Psoas muscle (tissue), 8 donors: Measurements from ENCODE around the gene MPST. TPM values are rescaled to one million over a fixed set of nuclear protein-coding genes. Genes with fewer than 3 reads are reported as not detected.
A peak's percentile ranks its signal among the peaks of the same experiment; 100 is the strongest.

ENCODE experiments used
- ATAC-seq, 4 donors: fragments of 200-7000 bp; cut with Tn5 transposase; one replicate each; pipeline ENCODE4 v1.9.1; 2020; ENCODE audit warnings: moderate library complexity in 3 of 4, mild to moderate bottlenecking in 2 of 4
- DNase-seq, 2 donors: peaks; one replicate each; pipeline ENCODE4 v3.0.0-alpha.2; 2020
- H3K27ac ChIP-seq: fragments of 200-600 bp; one replicate; pipeline ENCODE4 v1.8.0; 2022
- H3K27me3 ChIP-seq, 3 donors: fragments of 200-600 bp in 1 of 3; one replicate each; pipeline versions ENCODE4 v1.6.1 to v1.8.0; 2013 to 2022; ENCODE audit warnings: low read length in 2 of 3, mild to moderate bottlenecking in 2 of 3, moderate library complexity in 1 of 3; ENCODE audit not compliant: insufficient read depth in 3 of 3
- H3K36me3 ChIP-seq, 2 donors: fragments of 200-600 bp in 1 of 2; one replicate each; pipeline versions ENCODE4 v1.6.1 to v1.8.0; 2013 to 2022; ENCODE audit warnings: low read depth in 1 of 2, mild to moderate bottlenecking in 1 of 2, moderate library complexity in 1 of 2; ENCODE audit not compliant: insufficient read depth in 1 of 2
- H3K4me1 ChIP-seq: fragments of 200-600 bp; one replicate; pipeline ENCODE4 v1.8.0; 2022
- H3K4me3 ChIP-seq: fragments of 200-600 bp; one replicate; pipeline ENCODE4 v1.8.0; 2022; ENCODE audit warnings: mild to moderate bottlenecking
- H3K9me3 ChIP-seq: fragments of 200-600 bp; one replicate; pipeline ENCODE4 v1.8.0; 2022
- WGBS, 3 donors: extraction: QIAGEN DNeasy Blood & Tissue Kit; methylation state at CpG; one replicate each; pipeline versions ENCODE4 v1.1.6 to v1.1.7; 2013; 5-methylcytosine and 5-hydroxymethylcytosine counted together
- intact Hi-C, 2 donors: fragments of 100-400 bp; cut with DNase I; formaldehyde crosslinking; loops; one replicate each; pipeline versions ENCODE4 v1.11.0 to v1.14.2; 2022
- polyA plus RNA-seq, 3 donors: library from polyadenylated mRNA; stranded (reverse); fragments of 200-250 nt; gene quantifications; one replicate each; pipeline ENCODE4 v1.2.3, GENCODE V29; 2013
- total RNA-seq, 4 donors: library from RNA; stranded (reverse); fragmentation: NEBNext Ultra II Directional in 2 of 4; extraction: Animal tissue kit (Norgen Biotek cat#: 25700) in 2 of 4; gene quantifications; one replicate each; pipeline versions ENCODE4 v1.2.1 to v1.2.4, GENCODE V29; 2021 to 2023
- TF ChIP-seq, protein P1 (sequence below): fragments of 200-600 bp; IDR thresholded peaks from one replicate; pipeline ENCODE4 v1.8.0; 2022; ENCODE audit warnings: antibody characterized with exemption
- donor health status: healthy with polysubstance abuse.
- donor health status: DM: no; HTN: no; CAD: no; lungs with moderate emphysema.
- donor health status: Bipolar disorder and iron deficiency.
- donor health status: healthy.
- donor health status: DM: yes; HTN: yes; CAD: no.
- donor health status: DM: no; HTN: no; CAD: no.
- donor health status: DM: no; HTN: no; CAD: no.
- donor health status: DM: yes; HTN: yes; CAD: no.

Gene MPST
- total and polyA plus RNA-seq, 7 donors = 31.5 to 83.6 (median 42.2) TPM

DNA sequence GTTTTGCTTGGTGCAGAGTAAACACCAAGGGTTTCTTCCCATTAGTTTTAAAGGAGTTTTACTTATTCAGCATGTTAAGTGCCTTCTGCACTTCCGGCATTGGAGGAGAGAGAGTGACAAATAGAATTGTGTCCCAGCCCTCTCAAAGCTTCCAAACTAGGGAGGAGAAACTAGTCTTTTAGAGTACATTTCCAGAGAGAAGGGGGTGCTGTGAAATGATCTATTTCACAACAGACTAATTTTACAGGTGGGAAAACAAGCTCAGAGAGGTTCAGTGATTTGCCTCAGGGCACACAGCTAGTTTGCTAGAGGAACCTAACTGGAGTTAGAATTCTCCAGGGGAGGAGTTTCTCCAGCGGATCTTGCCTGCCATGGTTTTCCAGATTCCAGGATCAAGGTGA, 12.6 kb downstream of the MPST start:
- 69 to 89% (median 75%) methylated on average over 2 of the region's 2 CpGs for WGBS, 3 donors
- no peak for DNase-seq
- Histone ChIP-seq H3K27ac (no peak overlapping the region), H3K9me3 (no peaks in the 10 kb centered on the region), H3K4me1 (no peaks in the 10 kb centered on the region), H3K4me3 (no peak overlapping the region), H3K36me3 (peaks cover 4 to 34% of the 10 kb centered on the region in 2 donors), H3K27me3 (no peaks in the 10 kb centered on the region)
- intact Hi-C loops = no loop called here
- peak in 1 of 4 donors; percentile 15 for ATAC-seq
- TF ChIP-seq, protein P1, sequence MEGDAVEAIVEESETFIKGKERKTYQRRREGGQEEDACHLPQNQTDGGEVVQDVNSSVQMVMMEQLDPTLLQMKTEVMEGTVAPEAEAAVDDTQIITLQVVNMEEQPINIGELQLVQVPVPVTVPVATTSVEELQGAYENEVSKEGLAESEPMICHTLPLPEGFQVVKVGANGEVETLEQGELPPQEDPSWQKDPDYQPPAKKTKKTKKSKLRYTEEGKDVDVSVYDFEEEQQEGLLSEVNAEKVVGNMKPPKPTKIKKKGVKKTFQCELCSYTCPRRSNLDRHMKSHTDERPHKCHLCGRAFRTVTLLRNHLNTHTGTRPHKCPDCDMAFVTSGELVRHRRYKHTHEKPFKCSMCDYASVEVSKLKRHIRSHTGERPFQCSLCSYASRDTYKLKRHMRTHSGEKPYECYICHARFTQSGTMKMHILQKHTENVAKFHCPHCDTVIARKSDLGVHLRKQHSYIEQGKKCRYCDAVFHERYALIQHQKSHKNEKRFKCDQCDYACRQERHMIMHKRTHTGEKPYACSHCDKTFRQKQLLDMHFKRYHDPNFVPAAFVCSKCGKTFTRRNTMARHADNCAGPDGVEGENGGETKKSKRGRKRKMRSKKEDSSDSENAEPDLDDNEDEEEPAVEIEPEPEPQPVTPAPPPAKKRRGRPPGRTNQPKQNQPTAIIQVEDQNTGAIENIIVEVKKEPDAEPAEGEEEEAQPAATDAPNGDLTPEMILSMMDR = no peak

- TF ChIP-seq, protein P1 = no peak
- DNase-seq (peak; percentile 50 to 76), ATAC-seq (peak in 3 of 4 donors; percentile 23 to 67 (median 49))
- Histone ChIP-seq H3K27ac (no peak overlapping the region), H3K27me3 (peaks cover 0 to 6% (median 2%) of the 10 kb centered on the region in 3 donors), H3K4me3 (no peak overlapping the region), H3K9me3 (no peaks in the 10 kb centered on the region), H3K36me3 (peaks cover 4 to 27% of the 10 kb centered on the region in 2 donors), H3K4me1 (no peaks in the 10 kb centered on the region)
- intact Hi-C loops = no loop called here
- WGBS, 3 donors = 64 to 75% (median 65%) methylated on average over 18 of the region's 18 CpGs
These were observed 13.3 kb downstream of the MPST start for GRCh38 chr22:37032535-37033460.

DNA sequence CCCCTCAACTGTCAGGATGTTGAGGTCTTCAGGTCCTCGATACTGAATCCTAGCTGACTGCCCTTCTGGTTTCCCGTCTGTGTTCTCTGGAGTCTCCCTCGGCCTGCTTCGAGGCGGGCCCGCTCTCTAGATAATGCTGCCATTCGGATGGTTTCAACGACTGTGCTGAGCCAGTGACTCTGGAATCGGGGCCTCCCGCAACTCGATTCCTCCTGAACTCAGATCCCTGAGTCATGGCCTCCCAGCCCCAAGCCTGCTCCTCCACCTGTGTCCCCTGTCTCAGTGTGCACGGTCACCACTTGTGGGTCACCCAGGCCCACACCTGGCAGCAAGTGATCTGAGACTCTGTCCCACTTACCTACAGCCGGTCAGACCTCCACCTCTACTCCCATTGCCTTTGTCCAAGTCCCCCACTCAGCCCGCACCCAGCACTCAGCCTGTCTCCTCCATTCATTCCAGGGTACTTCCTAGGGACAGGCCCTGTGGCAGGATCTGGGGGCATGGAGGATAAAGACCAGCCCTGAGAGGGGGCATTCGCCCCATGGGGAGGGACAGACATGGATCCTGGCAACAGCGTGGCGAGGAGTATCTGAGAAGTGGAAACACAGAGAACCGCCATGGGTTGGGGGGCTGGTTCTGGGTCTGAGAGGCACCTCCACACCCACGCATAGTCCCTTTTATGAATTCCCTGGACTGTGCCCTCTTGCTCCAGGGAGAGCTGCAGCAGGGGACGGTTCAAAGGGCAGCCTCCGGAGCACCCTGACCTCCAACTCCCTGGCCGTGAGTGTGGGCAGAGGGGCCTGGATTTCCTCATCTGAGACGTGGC, 14.3 kb downstream of the MPST start:
- Histone ChIP-seq H3K27me3 (peaks cover 0 to 17% (median 2%) of the 10 kb centered on the region in 3 donors), H3K4me1 (no peaks in the 10 kb centered on the region), H3K36me3 (peaks cover 4 to 20% of the 10 kb centered on the region in 2 donors), H3K27ac (no peak overlapping the region), H3K9me3 (no peaks in the 10 kb centered on the region), H3K4me3 (no peak overlapping the region)
- no peak for ATAC-seq
- intact Hi-C loops = no loop called here
- no peak for DNase-seq
- 80 to 84% (median 83%) methylated on average over 23 of the region's 23 CpGs for whole genome bisulfite sequencing, 3 donors
- TF ChIP-seq, protein P1 = no peak

DNA sequence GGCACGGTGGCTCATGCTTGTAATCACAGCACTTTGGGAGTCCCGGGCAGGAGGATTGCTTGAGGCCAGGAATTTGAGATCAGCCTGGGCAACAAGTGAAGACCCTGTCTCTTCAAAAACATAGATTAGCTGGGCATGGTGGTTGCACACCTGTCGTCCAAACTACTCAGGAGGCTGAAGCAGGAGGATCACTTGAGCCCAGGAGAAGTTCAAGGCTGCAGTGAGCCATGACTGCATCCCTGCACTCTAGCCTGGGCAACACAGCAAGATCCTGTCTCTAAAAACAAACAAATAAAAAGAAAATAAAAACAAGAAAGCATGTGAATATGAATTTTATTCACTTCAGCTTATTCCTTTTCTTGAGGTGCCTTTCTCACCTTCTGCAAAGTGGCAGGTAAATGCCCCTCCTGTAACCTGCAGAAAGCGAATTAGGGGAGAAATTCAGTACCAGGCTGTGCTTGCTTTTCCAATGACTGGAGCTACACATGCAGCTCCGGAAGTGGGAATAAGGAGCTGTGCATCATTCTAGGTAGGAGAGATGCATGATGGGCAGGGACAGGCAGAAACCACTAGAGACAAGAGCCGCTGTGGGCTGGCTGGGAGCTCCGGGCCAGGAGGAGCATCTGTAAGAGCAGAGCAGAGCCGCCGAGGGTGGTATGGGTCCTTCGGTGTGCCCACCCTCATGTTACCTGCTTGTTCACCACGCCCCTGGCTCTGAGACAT, 17.3 kb downstream of the MPST start:
- H3K27me3 ChIP-seq = peaks cover 0 to 41% (median 2%) of the 10 kb centered on the region in 3 donors
- no peak overlapping the region for H3K27ac ChIP-seq
- DNase-seq = no peak
- no peak for ATAC-seq
- H3K36me3 ChIP-seq = no peaks in the 10 kb centered on the region
- 76 to 79% (median 77%) methylated on average over 11 of the region's 11 CpGs for WGBS, 3 donors
- H3K4me3 ChIP-seq = no peak overlapping the region
- H3K9me3 ChIP-seq = no peaks in the 10 kb centered on the region
- H3K4me1 ChIP-seq = no peaks in the 10 kb centered on the region
- intact Hi-C loops = no loop called here
- TF ChIP-seq, protein P1 = no peak
